MM.1S (cell line): ENCODE results near the gene TNFSF13B.

ENCODE experiments used
- DNase-seq: peaks from one replicate; pipeline ENCODE4 v3.0.0-alpha.2; 2015
- H2AFZ ChIP-seq: fragments of 300-600 bp; sonication (generic); 2 replicates; pipeline ENCODE4 v1.6.0; 2016; ENCODE audit warnings: antibody characterized with exemption, low read length
- H3F3A ChIP-seq: fragments of 300-600 bp; sonication (generic); 2 replicates; pipeline ENCODE4 v1.6.1; 2016; ENCODE audit warnings: mild to moderate bottlenecking, antibody characterized with exemption, low read length, moderate library complexity, mixed read lengths; ENCODE audit not compliant: insufficient read depth
- H3K27ac ChIP-seq: fragments of 300-600 bp; sonication (generic); 2 replicates; pipeline ENCODE4 v1.5.1; 2016; ENCODE audit warnings: mild to moderate bottlenecking, low read length
- H3K27me3 ChIP-seq: fragments of 300-600 bp; sonication (generic); replicated peaks from 2 replicates; pipeline ENCODE4 v1.6.0; 2016; ENCODE audit warnings: low read length; ENCODE audit not compliant: insufficient read depth
- H3K36me3 ChIP-seq: fragments of 300-600 bp; sonication (generic); replicated peaks from 2 replicates; pipeline ENCODE4 v1.6.1; 2016; ENCODE audit warnings: mild to moderate bottlenecking, low read length, mixed read lengths; ENCODE audit not compliant: insufficient read depth
- H3K4me1 ChIP-seq: fragments of 300-600 bp; sonication (generic); 2 replicates; pipeline ENCODE4 v1.6.1; 2016; ENCODE audit warnings: low read length, mixed read lengths
- H3K4me2 ChIP-seq: fragments of 300-600 bp; sonication (generic); 2 replicates; pipeline ENCODE4 v1.6.0; 2016; ENCODE audit warnings: low read depth, low read length
- H3K4me3 ChIP-seq: fragments of 300-600 bp; sonication (generic); 2 replicates; pipeline ENCODE4 v1.5.1; 2016; ENCODE audit warnings: low read length, mixed read lengths
- H3K79me2 ChIP-seq: fragments of 300-600 bp; sonication (generic); 2 replicates; pipeline ENCODE4 v1.6.1; 2016; ENCODE audit warnings: mixed run types, low read length, mixed read lengths
- H3K9ac ChIP-seq: fragments of 300-600 bp; sonication (generic); 2 replicates; pipeline ENCODE4 v1.6.1; 2016; ENCODE audit warnings: low read length, mixed read lengths
- H3K9me2 ChIP-seq: fragments of 300-600 bp; sonication (generic); replicated peaks from 2 replicates; pipeline ENCODE4 v1.6.1; 2016; ENCODE audit warnings: mild to moderate bottlenecking, low read length, mixed read lengths; ENCODE audit not compliant: insufficient read depth
- H3K9me3 ChIP-seq: fragments of 300-600 bp; sonication (generic); replicated peaks from 2 replicates; pipeline ENCODE4 v1.6.1; 2016; ENCODE audit warnings: mild to moderate bottlenecking, low read length, mixed read lengths; ENCODE audit not compliant: insufficient read depth
- H4K20me1 ChIP-seq: fragments of 300-600 bp; sonication (generic); 2 replicates; pipeline ENCODE4 v1.6.1; 2016; ENCODE audit warnings: mild to moderate bottlenecking, low read length, moderate library complexity, mixed read lengths; ENCODE audit not compliant: insufficient read depth
- EZH2 ChIP-seq: fragments of 300-600 bp; sonication (generic); optimal IDR thresholded peaks from 2 replicates; pipeline ENCODE3; 2017; ENCODE audit warnings: low read depth, mild to moderate bottlenecking, antibody characterized with exemption, low read length, mixed read lengths
- EZH2phosphoT487 ChIP-seq: fragments of 300-600 bp; sonication (generic); IDR thresholded peaks from 2 replicates; pipeline ENCODE4 v1.6.1; 2018; ENCODE audit warnings: antibody characterized with exemption, low read length
- TF ChIP-seq, protein P1 (sequence below): fragments of 300-600 bp; sonication (generic); IDR thresholded peaks from 2 replicates; pipeline ENCODE4 v1.5.1; 2016; ENCODE audit warnings: antibody characterized with exemption, low read length, mixed read lengths

The TNFSF13B gene

DNA sequence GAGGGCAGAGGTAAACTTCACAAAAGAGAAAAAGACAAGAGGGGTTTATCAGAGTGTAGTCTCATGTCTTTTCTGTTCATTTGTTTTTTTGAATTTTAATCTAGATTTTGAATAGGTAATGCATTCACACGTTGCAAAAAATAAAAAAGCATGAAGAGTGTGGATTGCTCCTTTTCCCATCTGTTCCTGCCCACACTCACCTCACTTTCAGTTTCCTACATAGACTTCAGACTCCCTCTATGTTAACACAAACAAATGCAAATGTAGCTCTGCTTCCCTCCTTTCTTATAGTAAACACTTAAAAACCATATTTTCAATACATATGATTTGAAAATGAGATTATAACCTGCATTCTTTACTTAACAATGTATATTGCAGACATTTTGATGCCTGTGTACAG lies 20.3 kb downstream of the TNFSF13B start:
- Histone ChIP-seq H3K4me1 (peaks cover 3% of the 10 kb centered on the region; the same call in 1 of the 2 replicates), H3K9me2 (no peaks in the 10 kb centered on the region), H3K36me3 (no peaks in the 10 kb centered on the region), H3K27me3 (no peaks in the 10 kb centered on the region), H3K4me3 (no peak overlapping the region), H2AFZ (no peak overlapping the region), H3K4me2 (no peak overlapping the region), H3K79me2 (no peaks in the 10 kb centered on the region), H4K20me1 (no peaks in the 10 kb centered on the region), H3K9me3 (no peaks in the 10 kb centered on the region), H3K27ac (no peak overlapping the region), H3K9ac (no peak overlapping the region), H3F3A (no peaks in the 10 kb centered on the region)
- no peak for DNase-seq
- no peak for TF ChIP-seq EZH2phosphoT487

DNA sequence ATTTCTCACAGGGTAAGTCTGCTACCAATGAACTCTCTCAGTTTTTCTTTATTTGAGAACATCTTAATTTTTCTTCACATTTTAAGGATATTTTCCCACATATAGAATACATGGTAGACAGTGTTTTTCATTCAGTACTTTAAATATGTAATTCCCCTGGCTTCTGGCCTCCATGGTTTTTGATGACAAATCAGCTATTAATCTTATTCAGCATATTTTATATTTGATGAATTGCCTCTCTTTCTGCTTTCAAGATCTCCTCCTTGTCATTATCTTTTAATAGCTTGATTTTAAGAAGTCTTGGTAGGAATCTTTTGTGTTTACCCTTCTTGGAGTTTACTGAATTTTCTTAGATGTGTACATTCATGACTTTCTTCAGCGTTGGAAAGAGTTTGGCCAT lies 27.6 kb downstream of the TNFSF13B start:
- TF ChIP-seq, protein P1, sequence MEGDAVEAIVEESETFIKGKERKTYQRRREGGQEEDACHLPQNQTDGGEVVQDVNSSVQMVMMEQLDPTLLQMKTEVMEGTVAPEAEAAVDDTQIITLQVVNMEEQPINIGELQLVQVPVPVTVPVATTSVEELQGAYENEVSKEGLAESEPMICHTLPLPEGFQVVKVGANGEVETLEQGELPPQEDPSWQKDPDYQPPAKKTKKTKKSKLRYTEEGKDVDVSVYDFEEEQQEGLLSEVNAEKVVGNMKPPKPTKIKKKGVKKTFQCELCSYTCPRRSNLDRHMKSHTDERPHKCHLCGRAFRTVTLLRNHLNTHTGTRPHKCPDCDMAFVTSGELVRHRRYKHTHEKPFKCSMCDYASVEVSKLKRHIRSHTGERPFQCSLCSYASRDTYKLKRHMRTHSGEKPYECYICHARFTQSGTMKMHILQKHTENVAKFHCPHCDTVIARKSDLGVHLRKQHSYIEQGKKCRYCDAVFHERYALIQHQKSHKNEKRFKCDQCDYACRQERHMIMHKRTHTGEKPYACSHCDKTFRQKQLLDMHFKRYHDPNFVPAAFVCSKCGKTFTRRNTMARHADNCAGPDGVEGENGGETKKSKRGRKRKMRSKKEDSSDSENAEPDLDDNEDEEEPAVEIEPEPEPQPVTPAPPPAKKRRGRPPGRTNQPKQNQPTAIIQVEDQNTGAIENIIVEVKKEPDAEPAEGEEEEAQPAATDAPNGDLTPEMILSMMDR = no peak
- TF ChIP-seq EZH2phosphoT487 (no peak), EZH2 (no peak)
- Histone ChIP-seq H3K4me3 (no peak overlapping the region), H3K9ac (no peak overlapping the region), H3K4me2 (no peak overlapping the region), H3K9me3 (no peaks in the 10 kb centered on the region), H3F3A (no peaks in the 10 kb centered on the region), H3K4me1 (no peaks in the 10 kb centered on the region), H3K27ac (no peak overlapping the region), H4K20me1 (no peaks in the 10 kb centered on the region), H3K9me2 (no peaks in the 10 kb centered on the region), H3K36me3 (no peaks in the 10 kb centered on the region), H3K27me3 (no peaks in the 10 kb centered on the region), H3K79me2 (no peaks in the 10 kb centered on the region), H2AFZ (no peak overlapping the region)
- no peak for DNase-seq

DNA sequence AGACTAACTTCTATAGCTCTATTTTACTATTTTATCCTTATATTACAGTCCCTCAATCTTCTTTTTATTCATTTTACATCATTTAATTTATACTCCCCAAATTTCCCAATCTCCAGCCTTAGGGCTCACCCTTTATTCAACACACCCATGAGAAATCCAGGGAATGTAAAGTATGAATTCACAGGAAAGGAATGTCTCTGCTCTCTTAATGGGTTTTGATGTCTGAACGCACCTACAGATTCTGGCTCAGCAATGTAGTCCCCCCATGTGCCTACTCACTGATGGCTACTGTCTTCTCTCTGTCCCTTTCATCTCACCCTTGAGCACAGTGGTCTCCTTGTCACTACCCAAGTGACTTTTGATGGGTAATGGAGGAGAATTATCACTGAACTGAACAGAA lies 32.8 kb downstream of the TNFSF13B start:
- H3K27me3 ChIP-seq = no peaks in the 10 kb centered on the region
- no peaks in the 10 kb centered on the region for H3F3A ChIP-seq
- peaks cover 6% of the 10 kb centered on the region; the same call in 1 of the 2 replicates for H3K4me1 ChIP-seq
- no peaks in the 10 kb centered on the region for H3K79me2 ChIP-seq
- no peak for DNase-seq
- no peak overlapping the region for H2AFZ ChIP-seq
- TF ChIP-seq EZH2phosphoT487 (no peak), EZH2 (no peak)
- TF ChIP-seq, protein P1 = no peak
- H3K4me3 ChIP-seq = no peak overlapping the region
- no peaks in the 10 kb centered on the region for H4K20me1 ChIP-seq
- H3K9me2 ChIP-seq = no peaks in the 10 kb centered on the region
- H3K36me3 ChIP-seq = no peaks in the 10 kb centered on the region
- H3K9ac ChIP-seq = no peak overlapping the region
- H3K27ac ChIP-seq = no peak overlapping the region
- H3K9me3 ChIP-seq = no peaks in the 10 kb centered on the region
- H3K4me2 ChIP-seq = no peak overlapping the region

DNA sequence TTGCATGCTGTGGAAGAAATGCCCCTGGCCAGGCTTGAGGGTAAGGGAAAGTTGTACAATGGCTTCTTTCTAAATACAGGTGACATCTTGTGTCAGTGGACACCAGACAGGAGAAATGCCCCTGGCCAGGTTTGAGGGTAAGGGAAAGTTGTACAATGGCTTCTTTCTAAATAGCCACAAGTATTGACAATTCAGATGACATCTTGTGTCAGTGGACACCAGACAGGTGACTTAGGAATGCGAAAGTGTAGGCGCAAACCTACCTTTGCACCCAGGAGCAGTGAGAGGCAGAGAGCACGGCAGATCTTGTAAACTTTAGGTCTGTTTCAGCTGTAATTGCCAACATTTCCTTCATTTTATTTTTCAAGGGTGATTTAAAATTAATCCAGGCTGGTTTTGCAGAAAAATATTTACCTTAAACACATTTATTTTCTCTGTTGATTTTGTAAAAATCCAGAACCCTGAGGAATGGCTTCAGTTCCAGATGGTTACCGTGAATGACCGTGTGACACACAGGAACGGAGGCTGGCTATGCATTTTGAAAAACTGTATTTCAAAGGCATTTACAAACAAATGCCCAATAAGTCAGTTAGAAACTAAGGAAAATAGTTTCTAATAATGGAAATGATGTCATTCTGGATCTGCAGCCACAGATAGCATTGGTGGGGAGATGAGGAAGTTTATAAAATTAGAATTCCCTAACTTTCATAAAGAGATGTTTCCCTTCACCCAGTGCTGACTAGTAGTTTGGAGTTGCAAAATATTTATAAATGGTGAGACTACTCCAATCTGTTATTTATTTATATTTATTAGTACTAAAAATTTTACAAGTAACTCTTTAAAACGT lies 34.9 kb downstream of the TNFSF13B start:
- no peaks in the 10 kb centered on the region for H3K36me3 ChIP-seq
- H3F3A ChIP-seq = no peaks in the 10 kb centered on the region
- H3K4me1 ChIP-seq = peaks cover 6% of the 10 kb centered on the region; the same call in 1 of the 2 replicates

More for the DNA sequence above, 34.9 kb downstream of the TNFSF13B start:
- no peaks in the 10 kb centered on the region for H3K9me2 ChIP-seq
- no peaks in the 10 kb centered on the region for H3K9me3 ChIP-seq
- H3K4me3 ChIP-seq = no peak overlapping the region
- no peaks in the 10 kb centered on the region for H3K27me3 ChIP-seq
- H2AFZ ChIP-seq = no peak overlapping the region
- no peak overlapping the region for H3K27ac ChIP-seq
- TF ChIP-seq, protein P1 = no peak
- no peak for TF ChIP-seq EZH2phosphoT487
- no peak for TF ChIP-seq EZH2
- H3K4me2 ChIP-seq = no peak overlapping the region
- no peak for DNase-seq
- H4K20me1 ChIP-seq = no peaks in the 10 kb centered on the region
- H3K79me2 ChIP-seq = no peaks in the 10 kb centered on the region
- no peak overlapping the region for H3K9ac ChIP-seq
